OCI-LY3 (cell line): Measurements from ENCODE around the gene RIN3.

Source experiments
- EZH2phosphoT487 ChIP-seq: fragments of 200-600 bp; shearing (Covaris generic); IDR thresholded peaks from 2 replicates; pipeline ENCODE4 v1.6.1; 2018; ENCODE audit warnings: antibody characterized with exemption, mixed run types, low read depth
- TF ChIP-seq, protein P1 (sequence below): fragments of 200-600, 300-600 bp; sonication (generic); IDR thresholded peaks from 2 replicates; pipeline ENCODE4 v1.5.1; 2014; ENCODE audit warnings: antibody characterized with exemption, low read length, low read depth

DNA sequence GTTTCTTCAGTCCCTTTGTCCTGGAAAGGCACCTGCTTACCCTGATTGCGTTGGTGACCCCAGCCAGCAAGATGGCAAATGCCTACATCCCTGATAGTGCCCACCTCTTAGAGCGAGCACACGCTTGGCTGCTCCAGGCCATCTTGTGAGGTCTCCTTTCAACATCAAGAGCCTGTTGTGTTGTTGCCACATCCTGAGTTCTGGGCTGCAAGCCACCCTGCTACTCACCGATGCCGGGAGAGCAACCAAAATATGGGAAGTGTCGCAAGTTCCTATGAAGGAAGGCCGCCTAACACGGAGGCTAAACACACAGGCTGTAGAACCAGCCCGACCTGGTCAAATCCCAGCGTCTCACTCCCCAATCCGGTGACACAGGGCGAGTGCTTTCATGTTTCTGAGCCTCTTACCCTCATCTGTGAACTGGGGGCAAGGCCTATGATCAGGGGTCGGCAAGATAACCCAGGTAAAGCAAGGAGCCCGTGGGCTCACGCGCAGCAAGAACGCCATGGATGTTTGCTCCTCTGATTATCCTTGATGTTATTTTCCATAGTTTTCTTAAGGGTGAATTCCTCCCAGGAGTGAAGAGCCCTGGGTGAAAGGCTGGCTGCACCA, 136.5 kb downstream of the RIN3 start:
- TF ChIP-seq, protein P1, sequence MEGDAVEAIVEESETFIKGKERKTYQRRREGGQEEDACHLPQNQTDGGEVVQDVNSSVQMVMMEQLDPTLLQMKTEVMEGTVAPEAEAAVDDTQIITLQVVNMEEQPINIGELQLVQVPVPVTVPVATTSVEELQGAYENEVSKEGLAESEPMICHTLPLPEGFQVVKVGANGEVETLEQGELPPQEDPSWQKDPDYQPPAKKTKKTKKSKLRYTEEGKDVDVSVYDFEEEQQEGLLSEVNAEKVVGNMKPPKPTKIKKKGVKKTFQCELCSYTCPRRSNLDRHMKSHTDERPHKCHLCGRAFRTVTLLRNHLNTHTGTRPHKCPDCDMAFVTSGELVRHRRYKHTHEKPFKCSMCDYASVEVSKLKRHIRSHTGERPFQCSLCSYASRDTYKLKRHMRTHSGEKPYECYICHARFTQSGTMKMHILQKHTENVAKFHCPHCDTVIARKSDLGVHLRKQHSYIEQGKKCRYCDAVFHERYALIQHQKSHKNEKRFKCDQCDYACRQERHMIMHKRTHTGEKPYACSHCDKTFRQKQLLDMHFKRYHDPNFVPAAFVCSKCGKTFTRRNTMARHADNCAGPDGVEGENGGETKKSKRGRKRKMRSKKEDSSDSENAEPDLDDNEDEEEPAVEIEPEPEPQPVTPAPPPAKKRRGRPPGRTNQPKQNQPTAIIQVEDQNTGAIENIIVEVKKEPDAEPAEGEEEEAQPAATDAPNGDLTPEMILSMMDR: no peak
- no peak for TF ChIP-seq EZH2phosphoT487
